ENCODE measurements around the gene SUGT1.

Gene SUGT1

DNA sequence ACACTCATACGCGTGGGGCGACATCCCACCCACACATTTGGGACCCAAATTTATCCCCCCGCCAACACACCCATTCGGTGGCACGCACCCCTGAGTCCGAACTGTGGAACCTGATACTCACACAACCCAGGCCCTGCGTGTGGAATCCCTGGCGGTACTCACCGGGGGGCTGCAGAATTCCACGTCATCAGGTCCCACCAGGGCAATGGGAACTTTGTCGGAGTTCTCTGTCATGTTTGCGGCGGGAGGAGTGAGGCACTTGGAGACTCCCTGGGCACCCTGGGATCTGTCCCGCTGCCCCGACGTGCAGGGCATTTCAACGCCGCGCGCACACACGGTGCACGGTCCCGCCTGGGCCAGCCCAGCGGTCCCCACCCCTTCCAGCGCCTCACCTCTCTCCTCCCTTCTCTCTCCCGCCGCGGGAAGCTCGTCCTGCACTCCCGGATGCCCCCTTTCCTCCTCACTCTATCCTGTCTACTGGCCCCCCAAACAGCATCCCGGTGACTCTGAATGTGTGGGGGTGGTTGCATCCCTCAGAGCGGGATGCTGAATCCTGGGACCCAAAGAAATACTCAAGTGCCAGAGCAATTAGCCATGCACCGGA, 86.9 kb downstream of the SUGT1 start, which contains the start of gene CNMD:
CNMD (minus strand) TSS at position 353 of the 604 bp plus-strand sequence; CDS start at position 234, 119 bp downstream.
- H3K9ac ChIP-seq (ENCODE audit: low read length) = no peak within 1 kb of the TSS
- no peaks in the 10 kb centered on the region for H3K9me3 ChIP-seq (ENCODE audit: low read length)
- H3K4me1 ChIP-seq (ENCODE audit: insufficient read depth, low read length) = no peaks in the 10 kb centered on the region
- no peak within 1 kb of the TSS for H3K27ac ChIP-seq (ENCODE audit: low read depth, low read length)
- no peaks in the 10 kb centered on the region for H3K36me3 ChIP-seq (ENCODE audit: insufficient read depth, low read length)
- peak within 1 kb of the TSS; percentile 29 to 38 for H3K4me3 ChIP-seq (ENCODE audit: low read depth in 1 of 2, low read length in 2 of 2)
- H3K27me3 ChIP-seq (ENCODE audit: control insufficient read depth in 1 of 2, insufficient read depth in 2 of 2, low read length in 2 of 2) = peaks cover 12 to 29% of the 10 kb centered on the region in 2 donors

DNA sequence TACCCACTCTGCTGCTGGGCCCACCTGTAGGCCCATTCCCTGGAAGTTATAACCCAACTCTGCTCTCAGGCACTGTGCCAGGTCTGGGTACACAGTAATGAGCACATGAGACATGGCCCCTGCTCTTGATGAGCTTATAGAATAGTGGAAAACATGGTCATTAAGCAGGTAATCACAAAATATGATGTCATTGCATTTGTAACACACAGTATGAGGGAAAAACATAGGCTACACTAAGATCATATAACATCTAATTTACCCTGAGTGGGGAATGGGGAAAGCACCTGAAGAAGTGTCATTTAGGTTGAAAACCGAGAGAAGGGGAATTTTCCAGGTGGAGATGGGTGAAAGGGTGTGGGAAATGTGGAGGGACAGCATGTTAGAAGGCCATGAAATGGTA, 90.9 kb downstream of the SUGT1 start:
- no peak overlapping the region for H3K9ac ChIP-seq (ENCODE audit: low read length)
- peaks cover 9 to 20% of the 10 kb centered on the region in 2 donors for H3K27me3 ChIP-seq (ENCODE audit: control insufficient read depth in 1 of 2, insufficient read depth in 2 of 2, low read length in 2 of 2)
- H3K27ac ChIP-seq (ENCODE audit: low read depth, low read length) = no peak overlapping the region
- no peaks in the 10 kb centered on the region for H3K9me3 ChIP-seq (ENCODE audit: low read length)
- H3K4me3 ChIP-seq (ENCODE audit: low read depth in 1 of 2, low read length in 2 of 2) = no peak overlapping the region
- no peaks in the 10 kb centered on the region for H3K4me1 ChIP-seq (ENCODE audit: insufficient read depth, low read length)
- no peaks in the 10 kb centered on the region for H3K36me3 ChIP-seq (ENCODE audit: insufficient read depth, low read length)

DNA sequence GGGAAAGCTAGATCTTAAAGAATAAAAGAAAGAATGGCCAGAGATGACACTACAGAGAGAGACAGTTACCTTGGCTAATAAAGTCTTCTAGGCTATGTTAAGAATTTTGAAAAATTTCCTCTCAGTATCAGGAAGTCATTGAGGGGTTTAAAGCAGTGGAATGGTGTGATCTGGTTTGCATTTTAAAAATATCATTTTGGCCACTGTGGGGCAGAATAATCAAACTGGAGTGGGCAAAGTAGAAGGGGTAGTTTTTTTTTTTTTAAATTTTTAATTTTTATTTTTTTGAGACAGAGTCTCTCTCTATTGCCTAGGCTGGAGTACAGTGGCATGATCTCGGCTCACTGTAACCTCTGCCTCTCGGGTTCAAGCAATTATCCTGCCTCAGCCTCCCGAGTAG, 91.4 kb downstream of the SUGT1 start:
- no peak overlapping the region for H3K9ac ChIP-seq (ENCODE audit: low read length)
- peaks cover 6 to 16% of the 10 kb centered on the region in 2 donors for H3K27me3 ChIP-seq (ENCODE audit: control insufficient read depth in 1 of 2, insufficient read depth in 2 of 2, low read length in 2 of 2)
- no peaks in the 10 kb centered on the region for H3K4me1 ChIP-seq (ENCODE audit: insufficient read depth, low read length)
- no peaks in the 10 kb centered on the region for H3K9me3 ChIP-seq (ENCODE audit: low read length)
- H3K4me3 ChIP-seq (ENCODE audit: low read depth in 1 of 2, low read length in 2 of 2) = no peak overlapping the region
- H3K27ac ChIP-seq (ENCODE audit: low read depth, low read length) = no peak overlapping the region
- H3K36me3 ChIP-seq (ENCODE audit: insufficient read depth, low read length) = no peaks in the 10 kb centered on the region

GRCh38 chr13:52744842-52745375, 92.3 kb downstream of the SUGT1 start:
- Histone ChIP-seq H3K4me1 (ENCODE audit: insufficient read depth, low read length) (no peaks in the 10 kb centered on the region), H3K27ac (ENCODE audit: low read depth, low read length) (no peak overlapping the region), H3K9ac (ENCODE audit: low read length) (no peak overlapping the region), H3K4me3 (ENCODE audit: low read depth in 1 of 2, low read length in 2 of 2) (no peak overlapping the region), H3K36me3 (ENCODE audit: insufficient read depth, low read length) (no peaks in the 10 kb centered on the region), H3K9me3 (ENCODE audit: low read length) (no peaks in the 10 kb centered on the region), H3K27me3 (ENCODE audit: control insufficient read depth in 1 of 2, insufficient read depth in 2 of 2, low read length in 2 of 2) (peaks cover 0 to 7% of the 10 kb centered on the region in 2 donors)

DNA sequence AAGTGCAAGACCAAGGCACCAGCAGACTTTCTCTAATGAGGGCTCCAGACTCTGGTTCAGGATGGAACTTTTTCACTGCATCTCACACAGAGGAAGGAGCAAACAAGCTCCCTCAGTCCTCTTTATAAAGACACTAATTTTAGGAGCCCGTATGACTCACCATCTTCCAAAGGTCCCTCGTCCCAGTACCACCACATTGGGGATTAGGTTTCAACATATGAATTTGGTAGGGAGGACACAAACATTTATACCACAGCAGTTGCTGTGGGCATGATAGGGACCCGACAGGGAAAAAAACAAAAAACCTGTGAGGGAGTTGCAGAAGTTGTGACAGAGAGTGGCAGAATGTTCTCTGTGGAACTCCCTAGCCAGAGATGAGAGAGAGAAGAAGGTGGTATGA, 93.5 kb downstream of the SUGT1 start:
- Histone ChIP-seq H3K36me3 (ENCODE audit: insufficient read depth, low read length) (no peaks in the 10 kb centered on the region), H3K27ac (ENCODE audit: low read depth, low read length) (no peak overlapping the region), H3K4me3 (ENCODE audit: low read depth in 1 of 2, low read length in 2 of 2) (no peak overlapping the region), H3K27me3 (ENCODE audit: control insufficient read depth in 1 of 2, insufficient read depth in 2 of 2, low read length in 2 of 2) (no peaks in the 10 kb centered on the region), H3K9ac (ENCODE audit: low read length) (no peak overlapping the region), H3K9me3 (ENCODE audit: low read length) (no peaks in the 10 kb centered on the region), H3K4me1 (ENCODE audit: insufficient read depth, low read length) (no peaks in the 10 kb centered on the region)

- no peak overlapping the region for H3K9ac ChIP-seq (ENCODE audit: low read length)
- H3K27me3 ChIP-seq (ENCODE audit: control insufficient read depth in 1 of 2, insufficient read depth in 2 of 2, low read length in 2 of 2) = no peaks in the 10 kb centered on the region
- H3K36me3 ChIP-seq (ENCODE audit: insufficient read depth, low read length) = no peaks in the 10 kb centered on the region
- H3K9me3 ChIP-seq (ENCODE audit: low read length) = no peaks in the 10 kb centered on the region
- no peak overlapping the region for H3K4me3 ChIP-seq (ENCODE audit: low read depth in 1 of 2, low read length in 2 of 2)
- H3K4me1 ChIP-seq (ENCODE audit: insufficient read depth, low read length) = no peaks in the 10 kb centered on the region
- no peak overlapping the region for H3K27ac ChIP-seq (ENCODE audit: low read depth, low read length)
Measured at GRCh38 chr13:52749419-52749818, 96.8 kb downstream of the SUGT1 start.
